AG08396 (cell line): Measurements from ENCODE around the gene EMSY.

Experiments used
- DNase-seq: peaks from one replicate; pipeline ENCODE4 v3.0.0; 2012; ENCODE audit warnings: low spot score, mixed read lengths

EMSY gene

GRCh38 chr11:76596652-76597051, 151.8 kb downstream of the EMSY start:
- no peak for DNase-seq

GRCh38 chr11:76597533-76598425, 153.0 kb downstream of the EMSY start:
- DNase-seq = no peak

- DNase-seq = no peak
These were observed 153.6 kb downstream of the EMSY start for GRCh38 chr11:76598426-76598839.

GRCh38 chr11:76599041-76600013, 154.5 kb downstream of the EMSY start:
- no peak for DNase-seq

- DNase-seq = no peak
These were observed 155.4 kb downstream of the EMSY start for GRCh38 chr11:76600124-76600655.

- DNase-seq = no peak
These were observed 156.5 kb downstream of the EMSY start for GRCh38 chr11:76601272-76601671.

GRCh38 chr11:76601724-76602123, 156.9 kb downstream of the EMSY start:
- no peak for DNase-seq

GRCh38 chr11:76602431-76602861, 157.6 kb downstream of the EMSY start:
- DNase-seq = no peak
